Common myeloid progenitor, CD34-positive (primary cell): ENCODE data around the gene TYRP1. TPM values are rescaled to one million over a fixed set of nuclear protein-coding genes. Genes with fewer than 3 reads are reported as not detected.

Source experiments
- CTCF ChIA-PET: fragments of 350-600 bp; sonication (Branson Sonifier 250); formaldehyde crosslinking; loops from one replicate; lab custom pipeline; 2021; ENCODE audit warnings: antibody characterized with exemption; lab: Charles Lee
- POLR2A ChIA-PET: fragments of 350-600 bp; sonication (Branson Sonifier 250); formaldehyde crosslinking; loops from one replicate; lab custom pipeline; 2021; ENCODE audit warnings: antibody characterized with exemption; lab: Charles Lee
- DNase-seq, 3 donors: peaks; one replicate each; pipeline versions ENCODE4 v3.0.0 to v3.0.0-alpha.2; 2013
- H3K27ac ChIP-seq, 2 experiments: 1 replicate in 1 of 2; 2 replicates in 1 of 2; pipeline ENCODE4 v1.7.0; 2013; ENCODE audit warnings: inconsistent platforms in 2 of 2, low read length in 2 of 2, mild to moderate bottlenecking in 2 of 2, low read depth in 1 of 2, moderate library complexity in 1 of 2; ENCODE audit not compliant: severe bottlenecking in 2 of 2, insufficient read depth in 1 of 2, poor library complexity in 1 of 2
- H3K27me3 ChIP-seq, 5 experiments: replicated peaks in 2 of 5; 1 replicate in 3 of 5; 2 replicates in 2 of 5; pipeline versions ENCODE4 v1.6.1 to v1.7.0; 2013; ENCODE audit warnings: low read length in 4 of 5, mild to moderate bottlenecking in 2 of 5, moderate library complexity in 2 of 5, inconsistent platforms in 1 of 5; ENCODE audit not compliant: insufficient read depth in 5 of 5, control insufficient read depth in 4 of 5
- H3K36me3 ChIP-seq, 4 experiments: 1 replicate in 2 of 4; 2 replicates in 2 of 4; pipeline versions ENCODE4 v1.6.1 to v1.7.0; 2013; ENCODE audit warnings: low read length in 3 of 4, control low read depth in 1 of 4, mild to moderate bottlenecking in 1 of 4; ENCODE audit not compliant: control insufficient read depth in 4 of 4, insufficient read depth in 4 of 4
- H3K4me1 ChIP-seq, 4 experiments: 1 replicate in 3 of 4; 2 replicates in 1 of 4; pipeline versions ENCODE4 v1.6.1 to v1.7.1; 2013; ENCODE audit warnings: low read length in 3 of 4, mild to moderate bottlenecking in 3 of 4, control low read depth in 1 of 4, inconsistent platforms in 1 of 4, moderate library complexity in 1 of 4; ENCODE audit not compliant: control insufficient read depth in 4 of 4, insufficient read depth in 4 of 4; ENCODE audit errors: control extremely low read depth in 1 of 4
- H3K4me3 ChIP-seq, 7 experiments: 1 replicate in 4 of 7; 2 replicates in 3 of 7; pipeline versions ENCODE4 v1.5.1 to v1.7.0; 2013; ENCODE audit warnings: mild to moderate bottlenecking in 7 of 7, low read length in 6 of 7, moderate library complexity in 6 of 7, inconsistent platforms in 2 of 7, low read depth in 2 of 7, control low read depth in 1 of 7; ENCODE audit not compliant: insufficient read depth in 4 of 7, control insufficient read depth in 1 of 7; ENCODE audit errors: extremely low read depth in 1 of 7
- H3K9me3 ChIP-seq, 5 experiments: 1 replicate in 4 of 5; 2 replicates in 1 of 5; pipeline versions ENCODE4 v1.6.1 to v1.7.1; 2013; ENCODE audit warnings: low read length in 4 of 5, mild to moderate bottlenecking in 2 of 5, inconsistent platforms in 1 of 5, low read depth in 1 of 5, moderate library complexity in 1 of 5; ENCODE audit not compliant: control insufficient read depth in 4 of 5, insufficient read depth in 2 of 5; ENCODE audit errors: control extremely low read depth in 1 of 5
- WGBS: methylation state at CpG from one replicate; pipeline ENCODE4 v1.1.5; 2013; ENCODE audit not compliant: insufficient coverage; 5-methylcytosine and 5-hydroxymethylcytosine counted together
- polyA plus RNA-seq: library from polyadenylated mRNA; unstranded; fragments of 120-200 nt; gene quantifications from one replicate; pipeline ENCODE4 v1.2.1, GENCODE V29; 2013

Gene TYRP1, protein sequence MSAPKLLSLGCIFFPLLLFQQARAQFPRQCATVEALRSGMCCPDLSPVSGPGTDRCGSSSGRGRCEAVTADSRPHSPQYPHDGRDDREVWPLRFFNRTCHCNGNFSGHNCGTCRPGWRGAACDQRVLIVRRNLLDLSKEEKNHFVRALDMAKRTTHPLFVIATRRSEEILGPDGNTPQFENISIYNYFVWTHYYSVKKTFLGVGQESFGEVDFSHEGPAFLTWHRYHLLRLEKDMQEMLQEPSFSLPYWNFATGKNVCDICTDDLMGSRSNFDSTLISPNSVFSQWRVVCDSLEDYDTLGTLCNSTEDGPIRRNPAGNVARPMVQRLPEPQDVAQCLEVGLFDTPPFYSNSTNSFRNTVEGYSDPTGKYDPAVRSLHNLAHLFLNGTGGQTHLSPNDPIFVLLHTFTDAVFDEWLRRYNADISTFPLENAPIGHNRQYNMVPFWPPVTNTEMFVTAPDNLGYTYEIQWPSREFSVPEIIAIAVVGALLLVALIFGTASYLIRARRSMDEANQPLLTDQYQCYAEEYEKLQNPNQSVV
- not detected for polyA plus RNA-seq

DNA sequence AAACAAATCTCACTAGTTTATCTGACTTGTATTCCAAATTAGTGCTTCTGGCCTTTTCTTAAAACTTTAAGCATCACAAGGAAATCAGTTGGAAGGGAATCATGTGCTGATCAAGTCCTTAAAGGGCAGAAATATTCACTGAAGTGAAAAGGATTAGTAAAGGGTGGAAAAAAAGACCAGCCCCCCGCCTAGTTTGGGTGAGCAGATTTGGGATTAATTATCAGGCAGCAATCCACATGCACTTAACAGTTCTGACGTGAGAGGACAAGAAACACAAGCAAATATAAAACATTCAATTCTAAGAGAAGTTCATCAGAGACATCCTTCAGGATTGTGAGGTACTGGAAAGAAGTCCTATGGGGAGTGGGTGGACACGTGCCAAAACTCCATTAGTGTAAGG lies at the start of gene TYRP1:
Gene TYRP1, plus strand, starts transcription at position 245 of the 400 bp plus-strand sequence. CDS start 612 bp downstream, outside the sequence.
- POLR2A ChIA-PET, result no interaction called here
- H3K4me1 ChIP-seq, result peaks cover 5 to 39% (median 15%) of the 10 kb centered on the region in 4 experiments
- no peak within 1 kb of the TSS for H3K27ac ChIP-seq
- CTCF ChIA-PET, result no interaction called here
- H3K36me3 ChIP-seq, result no peaks in the 10 kb centered on the region
- H3K9me3 ChIP-seq, result peaks cover 0 to 1% (median 0%) of the 10 kb centered on the region in 5 experiments
- WGBS, result no CpG with 5 or more reads among the region's 3 CpGs
- DNase-seq, result no peak
- no peaks in the 10 kb centered on the region for H3K27me3 ChIP-seq
- no peak within 1 kb of the TSS for H3K4me3 ChIP-seq

DNA sequence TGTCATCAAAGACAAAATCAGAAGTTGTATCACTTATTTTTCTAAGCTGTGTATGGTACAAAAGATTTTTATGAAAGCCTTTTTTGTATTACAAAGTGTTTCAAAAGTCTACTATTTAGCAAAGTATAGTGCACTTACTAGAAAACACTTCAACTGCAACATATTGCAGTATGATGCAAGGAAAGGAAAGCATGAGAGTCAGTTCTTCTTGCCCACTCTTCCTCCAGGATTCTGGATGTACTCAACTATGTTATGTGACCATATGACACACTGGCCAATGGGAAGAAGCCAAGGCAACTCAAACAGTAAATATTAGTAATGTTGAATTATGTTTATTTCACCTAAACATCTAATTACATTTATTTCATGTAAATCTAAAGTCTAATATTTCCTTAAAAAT lies 49.5 kb upstream of the TYRP1 start:
- H3K9me3 ChIP-seq, result no peaks in the 10 kb centered on the region
- H3K27ac ChIP-seq, result no peak overlapping the region
- ChIA-PET POLR2A (interaction anchor here (0.7 kb wide), 1 partner anchor 60 kb away, joined by 3 read pairs; no protein-coding TSS in a partner anchor), CTCF (no interaction called here)
- no peak for DNase-seq
- H3K4me3 ChIP-seq, result no peak overlapping the region
- no peaks in the 10 kb centered on the region for H3K36me3 ChIP-seq
- no peaks in the 10 kb centered on the region for H3K4me1 ChIP-seq
- no peaks in the 10 kb centered on the region for H3K27me3 ChIP-seq

DNA sequence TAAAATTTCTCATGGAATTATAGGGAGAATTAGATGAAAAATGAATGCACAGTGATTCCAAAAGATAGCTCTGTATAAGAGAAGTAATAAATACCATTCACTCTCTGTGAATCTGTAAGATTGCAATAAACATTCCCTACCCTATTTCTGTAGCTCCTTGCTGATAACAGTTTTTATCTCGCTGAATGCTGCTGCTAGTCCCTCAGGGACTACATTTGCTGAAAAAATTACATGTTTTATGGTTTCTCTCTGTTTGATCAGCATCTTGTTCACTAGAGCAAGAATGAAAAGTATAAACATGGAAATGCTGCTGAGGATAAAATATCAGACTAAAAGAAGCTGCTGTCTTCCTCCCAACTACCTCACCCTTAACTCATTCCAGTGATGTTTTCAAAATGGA lies 44.3 kb upstream of the TYRP1 start:
- H3K27me3 ChIP-seq, result no peaks in the 10 kb centered on the region
- H3K4me1 ChIP-seq, result peaks cover 0 to 3% (median 0%) of the 10 kb centered on the region in 4 experiments
- ChIA-PET POLR2A (no interaction called here), CTCF (interaction anchor here (1.1 kb wide), 1 partner anchor 9 kb away, joined by 3 read pairs; no protein-coding TSS in a partner anchor)
- no peak overlapping the region for H3K4me3 ChIP-seq
- DNase-seq, result no peak
- WGBS, result no CpG with 5 or more reads among the region's 1 CpG
- H3K36me3 ChIP-seq, result no peaks in the 10 kb centered on the region
- H3K9me3 ChIP-seq, result no peaks in the 10 kb centered on the region
- no peak overlapping the region for H3K27ac ChIP-seq

DNA sequence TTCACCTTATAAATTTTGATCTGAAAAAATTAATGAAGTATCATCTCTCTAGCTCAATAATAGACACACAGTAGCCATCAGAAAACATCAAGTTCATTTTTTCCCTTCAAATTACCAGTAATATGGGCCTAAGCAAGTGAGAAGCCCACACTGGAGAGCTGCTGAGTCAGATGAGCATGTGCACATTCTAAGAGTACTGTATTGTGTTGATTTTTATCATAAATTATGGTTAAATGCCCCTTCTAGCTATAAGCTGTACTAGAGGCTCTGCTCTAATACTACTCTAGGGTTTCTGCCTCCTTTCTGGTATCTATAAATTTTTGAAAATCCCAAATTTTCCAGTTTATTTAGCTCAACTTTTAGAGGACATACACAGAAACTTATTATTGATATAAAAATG lies 42.1 kb upstream of the TYRP1 start:
- CTCF ChIA-PET, result interaction anchor here (1.3 kb wide), 1 partner anchor 11 kb away, joined by 7 read pairs; no protein-coding TSS in a partner anchor
- DNase-seq, result no peak
- H3K4me3 ChIP-seq, result no peak overlapping the region
- peaks cover 0 to 10% (median under 1%) of the 10 kb centered on the region in 4 experiments for H3K4me1 ChIP-seq
- H3K27ac ChIP-seq, result no peak overlapping the region
- H3K9me3 ChIP-seq, result no peaks in the 10 kb centered on the region
- POLR2A ChIA-PET, result no interaction called here
- no peaks in the 10 kb centered on the region for H3K36me3 ChIP-seq
- no peaks in the 10 kb centered on the region for H3K27me3 ChIP-seq

DNA sequence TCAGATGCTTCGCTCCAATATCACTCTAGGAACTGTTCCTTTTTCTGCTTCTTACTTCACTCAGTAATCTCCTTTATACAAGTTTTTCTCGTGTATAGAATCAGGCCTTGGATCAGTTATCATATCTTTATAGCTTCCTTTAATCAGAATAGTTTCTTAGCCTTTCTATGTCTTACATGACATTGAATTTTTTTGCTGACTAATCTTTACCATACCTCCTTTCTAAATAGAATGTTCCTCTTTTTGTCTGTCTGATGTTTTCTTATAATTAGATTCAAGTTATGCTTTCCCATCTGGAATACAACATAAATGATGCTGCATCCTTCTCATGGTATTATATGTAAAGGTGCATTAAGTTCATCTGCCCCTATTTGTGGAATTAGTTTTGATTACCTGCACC lies 40.2 kb upstream of the TYRP1 start:
- Histone ChIP-seq H3K9me3 (peaks cover 0 to 5% (median 4%) of the 10 kb centered on the region in 5 experiments), H3K27me3 (no peaks in the 10 kb centered on the region), H3K4me3 (no peak overlapping the region), H3K27ac (no peak overlapping the region), H3K36me3 (no peaks in the 10 kb centered on the region), H3K4me1 (peaks cover 0 to 10% (median under 1%) of the 10 kb centered on the region in 4 experiments)
- DNase-seq, result peak in 2 of 3 donors; percentile 30 to 45
- no CpG with 5 or more reads among the region's 2 CpGs for WGBS
- ChIA-PET CTCF (no interaction called here), POLR2A (no interaction called here)

DNA sequence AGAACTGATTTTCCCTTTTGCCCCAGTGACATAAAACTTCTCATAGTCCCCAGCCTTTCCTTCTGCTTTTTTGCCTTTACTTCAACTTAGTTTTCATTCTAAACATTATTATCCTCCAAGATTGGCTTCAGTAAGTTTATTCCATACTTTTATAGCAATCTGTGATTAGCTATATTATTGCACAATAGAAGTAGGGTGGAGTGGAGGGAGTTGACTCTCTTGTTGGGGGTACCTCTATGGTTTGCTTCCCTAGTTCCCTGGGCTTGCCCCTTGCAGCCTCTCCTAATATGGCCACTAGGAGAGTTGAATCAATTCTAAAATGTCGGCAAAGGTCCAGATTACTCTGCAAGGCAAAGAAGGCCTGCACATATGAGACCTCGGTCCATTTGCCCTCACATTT lies 36.4 kb upstream of the TYRP1 start:
- Histone ChIP-seq H3K27ac (no peak overlapping the region), H3K27me3 (no peaks in the 10 kb centered on the region), H3K9me3 (peaks cover 0 to 6% (median 4%) of the 10 kb centered on the region in 5 experiments), H3K4me3 (no peak overlapping the region), H3K4me1 (peaks cover 0 to 10% (median under 1%) of the 10 kb centered on the region in 4 experiments), H3K36me3 (no peaks in the 10 kb centered on the region)
- no peak for DNase-seq
- POLR2A ChIA-PET, result no interaction called here
- WGBS, result 100% methylated on average over 2 of the region's 2 CpGs
- CTCF ChIA-PET, result no interaction called here

DNA sequence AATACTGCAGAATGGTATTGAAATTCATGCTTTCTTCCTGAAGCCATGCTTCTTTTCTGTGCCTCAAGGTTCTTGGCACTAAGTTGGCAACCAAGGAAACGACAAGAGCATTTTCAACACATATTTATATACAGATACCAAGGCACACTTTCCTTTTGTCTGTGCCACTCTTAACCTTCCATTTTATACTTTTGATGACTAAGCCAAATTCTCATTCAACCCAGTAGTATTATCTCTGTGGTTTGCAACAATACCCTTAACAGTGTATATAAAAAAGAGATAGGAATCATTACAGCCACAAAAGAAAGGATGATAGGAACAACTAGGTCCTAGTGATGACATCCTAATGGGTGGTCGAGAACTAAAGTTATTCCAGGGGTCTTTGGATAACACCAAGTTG lies 36.0 kb upstream of the TYRP1 start:
- peaks cover 0 to 6% (median 4%) of the 10 kb centered on the region in 5 experiments for H3K9me3 ChIP-seq
- CTCF ChIA-PET, result no interaction called here
- H3K4me3 ChIP-seq, result no peak overlapping the region
- POLR2A ChIA-PET, result no interaction called here
- no peak for DNase-seq
- no peaks in the 10 kb centered on the region for H3K27me3 ChIP-seq
- no peaks in the 10 kb centered on the region for H3K36me3 ChIP-seq
- H3K4me1 ChIP-seq, result peaks cover 0 to 10% (median under 1%) of the 10 kb centered on the region in 4 experiments
- no peak overlapping the region for H3K27ac ChIP-seq
- 86% methylated on average over 1 of the region's 2 CpGs for WGBS
